PC-3 (cell line): ENCODE results near the gene LSM2. TPM values are rescaled to one million over a fixed set of nuclear protein-coding genes. Genes with fewer than 3 reads are reported as not detected.
"Not testable (repeated sequence)": the region's sequence is repeated elsewhere in the genome, so short reads cannot be mapped to it uniquely, and the experiment has no call there.

Experiments used
- ATAC-seq: fragments of 200-7000 bp; cut with Tn5 transposase; 2 replicates; pipeline ENCODE4 v1.9.1; 2020; ENCODE audit warnings: mild to moderate bottlenecking, moderate library complexity
- BruUV-seq: library from RNA; stranded (reverse); fragments of 400-500 nt; replicated peaks from 2 replicates; lab custom pipeline; 2021; lab: Mats Ljungman, UMichigan
- CTCF ChIA-PET: fragments of 300-600 bp; sonication (Branson Sonifier 250); formaldehyde crosslinking; loops from one replicate; lab custom pipeline; 2022; ENCODE audit warnings: antibody characterized with exemption; lab: Charles Lee
- POLR2A ChIA-PET: fragments of 300-600 bp; sonication (Branson Sonifier 250); formaldehyde crosslinking; loops from one replicate; lab custom pipeline; 2022; ENCODE audit warnings: antibody characterized with exemption; ENCODE audit not compliant: unreplicated experiment; lab: Charles Lee
- DNase-seq: peaks from one replicate; pipeline ENCODE4 v3.0.0-alpha.2; 2015
- H2AFZ ChIP-seq: fragments of 300-600 bp; sonication (generic); 2 replicates; pipeline ENCODE4 v1.6.0; 2016; ENCODE audit warnings: antibody characterized with exemption, low read length
- H3F3A ChIP-seq: fragments of 300-600 bp; sonication (generic); one replicate; pipeline ENCODE4 v1.6.0; 2017; ENCODE audit warnings: antibody characterized with exemption, low read length, control low read depth, mild to moderate bottlenecking; ENCODE audit not compliant: unreplicated experiment
- H3K27ac ChIP-seq: fragments of 300-600 bp; sonication (generic); 2 replicates; pipeline ENCODE4 v1.5.1; 2016; ENCODE audit warnings: mild to moderate bottlenecking, low read length
- H3K27me3 ChIP-seq: fragments of 300-600 bp; sonication (generic); 2 replicates; pipeline ENCODE4 v1.6.1; 2016; ENCODE audit warnings: low read length, mixed read lengths
- H3K36me3 ChIP-seq: fragments of 300-600 bp; sonication (generic); 2 replicates; pipeline ENCODE4 v1.6.1; 2016; ENCODE audit warnings: low read depth, mixed run types, low read length, mixed read lengths
- H3K4me1 ChIP-seq: fragments of 300-600 bp; sonication (generic); 2 replicates; pipeline ENCODE4 v1.5.1; 2016; ENCODE audit warnings: low read length; ENCODE audit not compliant: insufficient read depth
- H3K4me2 ChIP-seq: fragments of 300-600 bp; sonication (generic); 2 replicates; pipeline ENCODE4 v1.6.0; 2016; ENCODE audit warnings: low read length
- H3K4me3 ChIP-seq: fragments of 300-600 bp; sonication (generic); 2 replicates; pipeline ENCODE4 v1.5.1; 2016; ENCODE audit warnings: mild to moderate bottlenecking, low read length, mixed read lengths
- H3K79me2 ChIP-seq: fragments of 300-600 bp; sonication (generic); 2 replicates; pipeline ENCODE4 v1.6.1; 2017; ENCODE audit warnings: low read length, mixed read lengths
- H3K9ac ChIP-seq: fragments of 300-600 bp; sonication (generic); 2 replicates; pipeline ENCODE4 v1.6.0; 2016; ENCODE audit warnings: mild to moderate bottlenecking, low read length
- H3K9me2 ChIP-seq: fragments of 300-600 bp; sonication (generic); replicated peaks from 2 replicates; pipeline ENCODE4 v1.6.1; 2016; ENCODE audit warnings: mixed run types, low read length, mixed read lengths
- H3K9me3 ChIP-seq: fragments of 300-600 bp; sonication (generic); 2 replicates; pipeline ENCODE4 v1.6.1; 2016; ENCODE audit warnings: low read length, mixed read lengths
- H4K20me1 ChIP-seq: fragments of 300-600 bp; sonication (generic); 2 replicates; pipeline ENCODE4 v1.6.1; 2016; ENCODE audit warnings: low read length, mixed read lengths
- EZH2 ChIP-seq: fragments of 300-600 bp; sonication (generic); IDR thresholded peaks from one replicate; pipeline ENCODE4 v1.6.1; 2017; ENCODE audit warnings: antibody characterized with exemption, mild to moderate bottlenecking, low read length; ENCODE audit not compliant: unreplicated experiment
- EZH2phosphoT487 ChIP-seq: fragments of 300-600 bp; sonication (generic); IDR thresholded peaks from 2 replicates; pipeline ENCODE4 v1.6.1; 2018; ENCODE audit warnings: mild to moderate bottlenecking, antibody characterized with exemption, low read length, borderline replicate concordance
- intact Hi-C: fragments of 100-400 bp; cut with micrococcal nuclease; formaldehyde crosslinking; loops from 2 replicates; pipeline ENCODE4 v1.9.0; 2023
- total RNA-seq: library from RNA; depleted of rRNA; stranded (reverse); fragments of >200 nt; gene quantifications from 2 replicates; pipeline ENCODE4 v1.2.3, GENCODE V29; 2014
- TF ChIP-seq, protein P1 (sequence below): fragments of 300-600 bp; sonication (generic); conservative IDR thresholded peaks from 2 replicates; pipeline ENCODE4 v1.5.1; 2017; ENCODE audit warnings: antibody characterized with exemption, low read depth, mild to moderate bottlenecking, low read length

LSM2 gene
- total RNA-seq, 1 experiment from 2014 or later: 143 TPM

DNA sequence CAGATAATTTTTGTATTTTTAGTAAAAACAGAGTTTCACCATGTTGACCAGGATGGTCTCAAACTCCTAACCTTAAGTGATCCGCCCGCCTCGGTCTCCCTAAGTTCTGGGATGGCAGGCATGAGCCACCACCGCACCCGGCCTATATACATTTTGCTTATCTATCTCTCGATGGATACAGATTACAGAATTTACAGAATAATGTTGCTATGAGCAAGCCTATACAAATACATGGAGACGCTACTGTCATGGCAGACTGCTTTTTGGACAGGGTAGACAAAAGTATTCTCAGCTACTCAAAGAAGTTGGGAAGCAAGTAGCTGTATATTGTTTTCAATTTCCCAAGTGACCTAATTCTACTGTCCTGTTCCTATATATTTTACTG, 6.7 kb upstream of the LSM2 start:
- H3K4me1 ChIP-seq: peaks cover 8% of the 10 kb centered on the region
- H3K36me3 ChIP-seq: no peaks in the 10 kb centered on the region
- no peaks in the 10 kb centered on the region for H3K27me3 ChIP-seq
- H3K9me2 ChIP-seq: no peaks in the 10 kb centered on the region
- 0 out of 2 replicates have a peak overlapping the region, but pooled peaks have one; percentile 44 for H3K4me3 ChIP-seq
- no peaks in the 10 kb centered on the region for H3F3A ChIP-seq
- H3K9ac ChIP-seq: no peak overlapping the region
- H3K27ac ChIP-seq: no peak overlapping the region
- H4K20me1 ChIP-seq: peaks cover 12% of the 10 kb centered on the region
- H3K79me2 ChIP-seq: peaks cover 24% of the 10 kb centered on the region
- no TSS peak for BruUV-seq
- ChIA-PET CTCF (interaction anchor here (1.2 kb wide), 1 partner anchor 40 kb away, joined by 3 read pairs; no protein-coding TSS in a partner anchor), POLR2A (interaction anchor here (1.0 kb wide), 1 partner anchor 149 kb away, joined by 6 read pairs; the partner anchor contains the start of gene GPANK1)
- DNase-seq (no peak), ATAC-seq (no peak)
- intact Hi-C loops: no loop called here
- no peaks in the 10 kb centered on the region for H3K9me3 ChIP-seq
- TF ChIP-seq, protein P1, sequence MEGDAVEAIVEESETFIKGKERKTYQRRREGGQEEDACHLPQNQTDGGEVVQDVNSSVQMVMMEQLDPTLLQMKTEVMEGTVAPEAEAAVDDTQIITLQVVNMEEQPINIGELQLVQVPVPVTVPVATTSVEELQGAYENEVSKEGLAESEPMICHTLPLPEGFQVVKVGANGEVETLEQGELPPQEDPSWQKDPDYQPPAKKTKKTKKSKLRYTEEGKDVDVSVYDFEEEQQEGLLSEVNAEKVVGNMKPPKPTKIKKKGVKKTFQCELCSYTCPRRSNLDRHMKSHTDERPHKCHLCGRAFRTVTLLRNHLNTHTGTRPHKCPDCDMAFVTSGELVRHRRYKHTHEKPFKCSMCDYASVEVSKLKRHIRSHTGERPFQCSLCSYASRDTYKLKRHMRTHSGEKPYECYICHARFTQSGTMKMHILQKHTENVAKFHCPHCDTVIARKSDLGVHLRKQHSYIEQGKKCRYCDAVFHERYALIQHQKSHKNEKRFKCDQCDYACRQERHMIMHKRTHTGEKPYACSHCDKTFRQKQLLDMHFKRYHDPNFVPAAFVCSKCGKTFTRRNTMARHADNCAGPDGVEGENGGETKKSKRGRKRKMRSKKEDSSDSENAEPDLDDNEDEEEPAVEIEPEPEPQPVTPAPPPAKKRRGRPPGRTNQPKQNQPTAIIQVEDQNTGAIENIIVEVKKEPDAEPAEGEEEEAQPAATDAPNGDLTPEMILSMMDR: no peak
- TF ChIP-seq EZH2 (no peak), EZH2phosphoT487 (no peak)
- peak overlapping the region; percentile 71 for H3K4me2 ChIP-seq
- no peak overlapping the region for H2AFZ ChIP-seq

DNA sequence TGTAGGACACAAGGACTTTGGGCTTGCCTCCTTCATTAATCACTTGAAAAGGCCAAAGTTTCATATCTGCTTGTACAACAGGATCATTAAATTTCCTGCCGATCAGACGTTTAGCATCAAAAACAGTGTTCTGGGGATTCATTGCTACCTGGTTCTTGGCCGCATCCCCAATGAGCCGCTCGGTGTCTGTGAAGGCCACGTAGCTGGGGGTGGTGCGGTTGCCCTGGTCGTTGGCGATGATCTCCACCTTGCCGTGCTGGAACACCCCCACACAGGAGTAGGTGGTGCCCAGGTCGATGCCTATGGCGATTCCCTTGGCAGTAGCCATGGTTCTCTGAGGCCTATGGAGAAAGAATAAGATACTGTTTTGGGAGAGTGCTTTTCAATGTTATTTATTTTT, 4.9 kb upstream of the LSM2 start:
- intact Hi-C loops: no loop called here
- POLR2A ChIA-PET: no interaction called here
- CTCF ChIA-PET: no interaction called here

DNA sequence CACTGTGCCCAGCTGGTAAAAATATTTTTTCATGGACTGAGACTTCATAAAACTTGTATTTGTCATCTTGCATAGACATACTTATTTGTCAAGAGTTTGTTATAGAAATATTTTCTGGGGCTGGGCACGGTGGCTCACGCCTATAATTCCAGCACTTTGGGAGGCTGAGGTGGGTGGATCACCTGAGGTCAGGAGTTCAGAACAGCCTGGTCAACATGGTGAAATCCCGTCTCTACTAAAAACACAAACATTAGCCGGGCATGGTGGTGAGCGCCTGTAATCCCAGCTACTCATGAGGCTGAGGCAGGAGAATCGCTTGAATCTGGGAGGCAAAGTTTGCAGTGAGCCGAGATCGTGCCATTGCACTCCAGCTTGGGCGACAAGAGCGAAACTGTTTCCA, 1.8 kb upstream of the LSM2 start:
- H3K9me3 ChIP-seq, POLR2A ChIA-PET, BruUV-seq, H3K27me3 ChIP-seq, H3K9ac ChIP-seq, H3F3A ChIP-seq, H3K36me3 ChIP-seq, H3K4me1 ChIP-seq, ATAC-seq, H4K20me1 ChIP-seq, H3K4me3 ChIP-seq, DNase-seq, H3K27ac ChIP-seq, H3K9me2 ChIP-seq, H2AFZ ChIP-seq, H3K4me2 ChIP-seq, intact Hi-C loops: not testable (repeated sequence)
- peaks cover 28% of the 10 kb centered on the region for H3K79me2 ChIP-seq
- CTCF ChIA-PET: interaction anchor here (0.6 kb wide), 1 partner anchor 209 kb away, joined by 3 read pairs; no protein-coding TSS in a partner anchor

More for the DNA sequence above, 4.9 kb upstream of the LSM2 start:
- no peak overlapping the region for H2AFZ ChIP-seq
- no peaks in the 10 kb centered on the region for H3K27me3 ChIP-seq
- ATAC-seq (no peak), DNase-seq (no peak)
- no peaks in the 10 kb centered on the region for H3K9me2 ChIP-seq
- peaks cover 10% of the 10 kb centered on the region for H3K79me2 ChIP-seq
- H3K9me3 ChIP-seq: no peaks in the 10 kb centered on the region
- H3K9ac ChIP-seq: no peak overlapping the region
- TF ChIP-seq EZH2 (no peak), EZH2phosphoT487 (no peak)
- H3K27ac ChIP-seq: no peak overlapping the region
- no peaks in the 10 kb centered on the region for H4K20me1 ChIP-seq
- no peaks in the 10 kb centered on the region for H3F3A ChIP-seq
- peaks cover 6% of the 10 kb centered on the region for H3K4me1 ChIP-seq
- BruUV-seq: no TSS peak
- no peak overlapping the region for H3K4me2 ChIP-seq
- H3K36me3 ChIP-seq: no peaks in the 10 kb centered on the region
- no peak overlapping the region for H3K4me3 ChIP-seq
